Measurements from ENCODE around the gene ENPEP. TPM values are rescaled to one million over a fixed set of nuclear protein-coding genes. Genes with fewer than 3 reads are reported as not detected.
A peak's percentile ranks its signal among the peaks of the same experiment; 100 is the strongest.
"Not testable (repeated sequence)": the region's sequence is repeated elsewhere in the genome, so short reads cannot be mapped to it uniquely, and the experiment has no call there.

Gene ENPEP
- total RNA-seq, 1 experiment from 2014 or later, result 0.33 TPM

DNA sequence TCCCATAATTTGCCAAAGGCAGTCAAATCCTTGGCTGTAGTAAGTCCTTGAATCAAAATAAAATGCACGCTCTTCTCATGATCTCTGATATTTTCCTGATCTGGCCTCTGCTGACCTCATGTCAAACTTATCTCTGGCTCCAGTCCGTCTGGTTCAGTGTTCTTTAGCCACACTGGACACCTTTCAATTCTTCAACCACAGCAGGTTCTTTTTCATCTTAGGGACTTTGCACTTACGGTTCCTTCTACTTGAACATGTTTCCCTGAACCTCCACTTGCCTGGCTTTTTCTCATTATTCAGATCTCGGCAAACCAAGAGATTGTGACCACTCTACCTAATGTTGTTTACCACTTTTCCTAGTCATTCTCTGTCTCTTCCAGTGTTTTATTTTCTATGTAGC is 10.3 kb downstream of the ENPEP start (continued):
- TF ChIP-seq ZNF232 (CRISPR knock-in tag; IDR thresholded peaks at IDR 0.05) (no peak), IRF2 (CRISPR knock-in tag; IDR thresholded peaks at IDR 0.05; ENCODE audit: borderline replicate concordance, low read depth) (no peak), ATF1 (CRISPR knock-in tag; IDR thresholded peaks at IDR 0.05) (no peak), ETV6 (CRISPR knock-in tag; IDR thresholded peaks at IDR 0.05) (no peak)
- TF ChIP-seq, protein P1, sequence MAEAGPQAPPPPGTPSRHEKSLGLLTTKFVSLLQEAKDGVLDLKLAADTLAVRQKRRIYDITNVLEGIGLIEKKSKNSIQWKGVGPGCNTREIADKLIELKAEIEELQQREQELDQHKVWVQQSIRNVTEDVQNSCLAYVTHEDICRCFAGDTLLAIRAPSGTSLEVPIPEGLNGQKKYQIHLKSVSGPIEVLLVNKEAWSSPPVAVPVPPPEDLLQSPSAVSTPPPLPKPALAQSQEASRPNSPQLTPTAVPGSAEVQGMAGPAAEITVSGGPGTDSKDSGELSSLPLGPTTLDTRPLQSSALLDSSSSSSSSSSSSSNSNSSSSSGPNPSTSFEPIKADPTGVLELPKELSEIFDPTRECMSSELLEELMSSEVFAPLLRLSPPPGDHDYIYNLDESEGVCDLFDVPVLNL (CRISPR knock-in tag; IDR thresholded peaks at IDR 0.05; ENCODE audit: borderline replicate concordance, low read depth), result no peak

DNA sequence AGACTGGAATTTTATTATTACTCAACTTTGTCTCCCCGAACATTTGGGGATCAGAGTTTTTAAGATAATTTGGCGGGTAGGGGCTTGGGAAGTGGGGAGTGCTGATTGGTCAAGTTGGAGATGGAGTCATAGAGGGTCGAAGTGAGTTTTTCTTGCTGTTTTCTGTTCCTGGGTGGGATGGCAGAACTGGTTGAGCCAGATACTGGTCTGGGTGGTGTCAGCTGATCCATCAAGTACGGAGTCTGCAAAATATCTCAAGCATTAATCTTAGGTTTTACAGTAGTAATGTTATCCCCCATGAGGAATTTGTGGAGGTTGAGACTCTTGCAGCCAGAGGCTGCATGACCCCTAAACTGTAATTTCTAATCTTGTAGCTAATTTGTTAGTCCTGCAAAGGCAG is 10.9 kb downstream of the ENPEP start:
- POLR2A ChIA-PET; H3K4me3 Mint-ChIP-seq; H3K9me3 Mint-ChIP-seq; ATAC-seq; H3K27ac Mint-ChIP-seq; CTCF ChIA-PET; H3K36me3 Mint-ChIP-seq; DNase-seq (ENCODE audit: low spot score): not testable (repeated sequence)
- Mint-ChIP-seq H3K27me3 (ENCODE audit: low read depth) (peaks cover 15% of the 10 kb centered on the region), H3K4me1 (peaks cover 24% of the 10 kb centered on the region)

DNA sequence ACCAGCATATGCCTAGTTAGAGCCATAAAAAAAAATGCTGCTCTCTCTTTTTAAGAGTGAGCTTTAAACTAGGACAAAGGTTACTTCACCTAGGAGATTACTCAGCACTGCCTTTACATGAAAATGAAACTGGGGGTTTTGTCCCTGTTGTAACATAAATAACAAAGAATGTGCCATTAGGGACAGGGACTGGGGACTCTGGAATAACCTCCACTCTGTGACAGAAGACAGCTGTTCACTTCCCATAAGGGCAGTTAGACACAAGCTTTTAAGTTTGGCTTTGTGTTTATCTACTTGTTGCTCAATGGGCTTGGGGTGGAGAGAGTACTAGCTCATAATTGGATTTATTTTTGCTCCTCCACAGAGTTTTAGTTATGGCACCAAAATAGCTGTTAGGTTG is 11.9 kb downstream of the ENPEP start:
- Mint-ChIP-seq H3K36me3 (no peaks in the 10 kb centered on the region), H3K4me3 (no peak overlapping the region), H3K27me3 (ENCODE audit: low read depth) (peaks cover 12% of the 10 kb centered on the region; the same call in 1 of the 2 replicates), H3K27ac (no peak overlapping the region), H3K4me1 (peaks cover 24% of the 10 kb centered on the region), H3K9me3 (no peaks in the 10 kb centered on the region)
- POLR2A ChIA-PET, result no interaction called here
- peak; percentile 75 for ATAC-seq
- TF ChIP-seq TCF7 (CRISPR knock-in tag; IDR thresholded peaks at IDR 0.05; ENCODE audit: low read depth) (no peak), ZNF219 (CRISPR knock-in tag; IDR thresholded peaks at IDR 0.05; ENCODE audit: borderline replicate concordance) (no peak)
- TF ChIP-seq, protein P2, sequence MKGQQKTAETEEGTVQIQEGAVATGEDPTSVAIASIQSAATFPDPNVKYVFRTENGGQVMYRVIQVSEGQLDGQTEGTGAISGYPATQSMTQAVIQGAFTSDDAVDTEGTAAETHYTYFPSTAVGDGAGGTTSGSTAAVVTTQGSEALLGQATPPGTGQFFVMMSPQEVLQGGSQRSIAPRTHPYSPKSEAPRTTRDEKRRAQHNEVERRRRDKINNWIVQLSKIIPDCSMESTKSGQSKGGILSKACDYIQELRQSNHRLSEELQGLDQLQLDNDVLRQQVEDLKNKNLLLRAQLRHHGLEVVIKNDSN (CRISPR knock-in tag; IDR thresholded peaks at IDR 0.05), result no peak
- CTCF ChIA-PET, result interaction anchor here (1.0 to 1.5 kb wide), 3 partner anchors 21 to 144 kb away, joined by 3 to 4 read pairs (median 3); no protein-coding TSS in a partner anchor
- no peak for DNase-seq (ENCODE audit: low spot score)

DNA sequence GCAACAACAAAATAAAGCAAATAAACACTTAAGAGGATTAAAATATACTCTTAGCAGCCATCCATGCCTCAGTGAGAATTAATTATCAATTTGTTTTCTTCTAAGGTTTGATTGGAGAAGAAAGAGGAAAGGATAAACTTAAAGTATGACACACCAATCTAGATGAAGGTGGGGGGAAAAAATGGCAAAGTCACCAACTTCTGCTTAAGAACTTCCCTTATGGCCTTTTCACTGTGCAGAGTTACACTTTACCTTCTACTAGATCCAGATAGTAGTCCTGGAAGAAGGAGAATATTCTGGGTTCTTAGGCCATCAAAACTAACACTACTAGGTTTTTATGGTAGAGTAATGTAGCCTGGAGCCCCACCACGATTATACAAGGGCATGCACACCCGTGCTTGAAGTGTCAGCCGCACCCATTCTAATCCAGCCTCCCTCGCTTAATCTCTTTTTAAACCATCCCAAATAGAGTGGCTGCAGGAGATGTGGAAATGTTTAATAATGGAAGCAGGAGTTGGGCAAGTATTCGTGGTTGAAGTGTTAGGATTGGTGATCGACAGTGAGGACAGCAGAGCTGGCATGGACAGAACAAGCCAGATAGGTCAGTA is 14.1 kb downstream of the ENPEP start:
- CTCF ChIA-PET, result no interaction called here
- Mint-ChIP-seq H3K27ac (no peak overlapping the region), H3K9me3 (no peaks in the 10 kb centered on the region), H3K4me1 (peaks cover 24% of the 10 kb centered on the region), H3K27me3 (ENCODE audit: low read depth) (peaks cover 12% of the 10 kb centered on the region; the same call in 1 of the 2 replicates), H3K36me3 (no peaks in the 10 kb centered on the region), H3K4me3 (no peak overlapping the region)
- no peak for DNase-seq (ENCODE audit: low spot score)
- ATAC-seq, result no peak
- TF ChIP-seq CREB1 (CRISPR knock-in tag; IDR thresholded peaks at IDR 0.05) (no peak), JUN (CRISPR knock-in tag; IDR thresholded peaks at IDR 0.05) (no peak), OVOL2 (CRISPR knock-in tag; IDR thresholded peaks at IDR 0.05; ENCODE audit: borderline replicate concordance) (no peak), SMAD4 (CRISPR knock-in tag; IDR thresholded peaks at IDR 0.05) (no peak), ZNF263 (CRISPR knock-in tag; IDR thresholded peaks at IDR 0.05; ENCODE audit: low read depth) (no peak), FOXJ3 (CRISPR knock-in tag; IDR thresholded peaks at IDR 0.05; ENCODE audit: borderline replicate concordance) (no peak), SOX15 (CRISPR knock-in tag; IDR thresholded peaks at IDR 0.05) (no peak), GTF2I (CRISPR knock-in tag; conservative IDR thresholded peaks at IDR 0.05) (no peak), GABPB1 (CRISPR knock-in tag; IDR thresholded peaks at IDR 0.05) (no peak)
- TF ChIP-seq, protein P3, sequence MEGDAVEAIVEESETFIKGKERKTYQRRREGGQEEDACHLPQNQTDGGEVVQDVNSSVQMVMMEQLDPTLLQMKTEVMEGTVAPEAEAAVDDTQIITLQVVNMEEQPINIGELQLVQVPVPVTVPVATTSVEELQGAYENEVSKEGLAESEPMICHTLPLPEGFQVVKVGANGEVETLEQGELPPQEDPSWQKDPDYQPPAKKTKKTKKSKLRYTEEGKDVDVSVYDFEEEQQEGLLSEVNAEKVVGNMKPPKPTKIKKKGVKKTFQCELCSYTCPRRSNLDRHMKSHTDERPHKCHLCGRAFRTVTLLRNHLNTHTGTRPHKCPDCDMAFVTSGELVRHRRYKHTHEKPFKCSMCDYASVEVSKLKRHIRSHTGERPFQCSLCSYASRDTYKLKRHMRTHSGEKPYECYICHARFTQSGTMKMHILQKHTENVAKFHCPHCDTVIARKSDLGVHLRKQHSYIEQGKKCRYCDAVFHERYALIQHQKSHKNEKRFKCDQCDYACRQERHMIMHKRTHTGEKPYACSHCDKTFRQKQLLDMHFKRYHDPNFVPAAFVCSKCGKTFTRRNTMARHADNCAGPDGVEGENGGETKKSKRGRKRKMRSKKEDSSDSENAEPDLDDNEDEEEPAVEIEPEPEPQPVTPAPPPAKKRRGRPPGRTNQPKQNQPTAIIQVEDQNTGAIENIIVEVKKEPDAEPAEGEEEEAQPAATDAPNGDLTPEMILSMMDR (IDR thresholded peaks at IDR 0.05), result no peak
- TF ChIP-seq, protein P4, sequence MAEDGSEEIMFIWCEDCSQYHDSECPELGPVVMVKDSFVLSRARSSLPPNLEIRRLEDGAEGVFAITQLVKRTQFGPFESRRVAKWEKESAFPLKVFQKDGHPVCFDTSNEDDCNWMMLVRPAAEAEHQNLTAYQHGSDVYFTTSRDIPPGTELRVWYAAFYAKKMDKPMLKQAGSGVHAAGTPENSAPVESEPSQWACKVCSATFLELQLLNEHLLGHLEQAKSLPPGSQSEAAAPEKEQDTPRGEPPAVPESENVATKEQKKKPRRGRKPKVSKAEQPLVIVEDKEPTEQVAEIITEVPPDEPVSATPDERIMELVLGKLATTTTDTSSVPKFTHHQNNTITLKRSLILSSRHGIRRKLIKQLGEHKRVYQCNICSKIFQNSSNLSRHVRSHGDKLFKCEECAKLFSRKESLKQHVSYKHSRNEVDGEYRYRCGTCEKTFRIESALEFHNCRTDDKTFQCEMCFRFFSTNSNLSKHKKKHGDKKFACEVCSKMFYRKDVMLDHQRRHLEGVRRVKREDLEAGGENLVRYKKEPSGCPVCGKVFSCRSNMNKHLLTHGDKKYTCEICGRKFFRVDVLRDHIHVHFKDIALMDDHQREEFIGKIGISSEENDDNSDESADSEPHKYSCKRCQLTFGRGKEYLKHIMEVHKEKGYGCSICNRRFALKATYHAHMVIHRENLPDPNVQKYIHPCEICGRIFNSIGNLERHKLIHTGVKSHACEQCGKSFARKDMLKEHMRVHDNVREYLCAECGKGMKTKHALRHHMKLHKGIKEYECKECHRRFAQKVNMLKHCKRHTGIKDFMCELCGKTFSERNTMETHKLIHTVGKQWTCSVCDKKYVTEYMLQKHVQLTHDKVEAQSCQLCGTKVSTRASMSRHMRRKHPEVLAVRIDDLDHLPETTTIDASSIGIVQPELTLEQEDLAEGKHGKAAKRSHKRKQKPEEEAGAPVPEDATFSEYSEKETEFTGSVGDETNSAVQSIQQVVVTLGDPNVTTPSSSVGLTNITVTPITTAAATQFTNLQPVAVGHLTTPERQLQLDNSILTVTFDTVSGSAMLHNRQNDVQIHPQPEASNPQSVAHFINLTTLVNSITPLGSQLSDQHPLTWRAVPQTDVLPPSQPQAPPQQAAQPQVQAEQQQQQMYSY (CRISPR knock-in tag; IDR thresholded peaks at IDR 0.05), result no peak
- TF ChIP-seq, protein P5, sequence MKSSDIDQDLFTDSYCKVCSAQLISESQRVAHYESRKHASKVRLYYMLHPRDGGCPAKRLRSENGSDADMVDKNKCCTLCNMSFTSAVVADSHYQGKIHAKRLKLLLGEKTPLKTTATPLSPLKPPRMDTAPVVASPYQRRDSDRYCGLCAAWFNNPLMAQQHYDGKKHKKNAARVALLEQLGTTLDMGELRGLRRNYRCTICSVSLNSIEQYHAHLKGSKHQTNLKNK (CRISPR knock-in tag; IDR thresholded peaks at IDR 0.05), result no peak
- POLR2A ChIA-PET, result no interaction called here

Data from WTC11 (cell line).